GM12873 (cell line): Measurements from ENCODE around the gene CMAS.

Experiments
- TF ChIP-seq, protein P1 (sequence below): IDR thresholded peaks from 2 replicates; pipeline ENCODE4 v1.5.1; 2012; ENCODE audit warnings: low read depth, mild to moderate bottlenecking, moderate library complexity, low read length, control low read depth; ENCODE audit not compliant: insufficient read depth; ENCODE audit errors: missing control alignments

The CMAS gene

DNA sequence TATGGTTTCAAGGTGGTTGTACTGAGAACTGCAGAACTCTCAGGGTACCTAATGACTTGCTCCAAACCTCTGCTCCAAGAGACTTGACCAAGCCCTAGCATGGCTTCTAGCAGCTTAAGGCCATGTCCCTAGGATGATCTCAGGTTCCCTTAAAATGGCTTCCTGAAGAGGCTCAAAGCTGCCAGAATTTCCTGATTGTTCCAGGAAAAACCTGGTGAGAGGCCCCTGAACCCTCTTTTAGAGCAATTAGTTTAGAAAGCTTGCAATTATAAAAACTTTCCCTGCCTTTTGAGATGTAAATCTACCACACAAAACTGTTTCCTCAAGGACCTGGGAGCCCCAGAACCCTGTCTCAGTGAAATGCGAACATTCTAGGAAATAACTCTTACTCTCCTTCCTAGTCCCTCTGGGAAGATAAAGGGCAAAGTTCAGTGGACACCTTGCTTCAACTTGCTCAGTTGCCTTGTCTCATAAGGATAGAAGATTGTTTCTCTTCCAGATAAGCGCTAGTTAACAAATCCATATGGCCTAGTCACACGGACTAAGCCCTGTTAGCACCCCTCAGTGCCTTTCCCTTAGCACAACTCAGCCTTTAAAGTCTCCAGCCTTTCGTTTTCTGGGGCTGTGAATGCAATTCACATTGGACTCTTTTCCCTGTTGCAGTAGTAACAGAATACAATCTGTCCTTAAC is 2.5 kb downstream of the CMAS start:
- TF ChIP-seq, protein P1, sequence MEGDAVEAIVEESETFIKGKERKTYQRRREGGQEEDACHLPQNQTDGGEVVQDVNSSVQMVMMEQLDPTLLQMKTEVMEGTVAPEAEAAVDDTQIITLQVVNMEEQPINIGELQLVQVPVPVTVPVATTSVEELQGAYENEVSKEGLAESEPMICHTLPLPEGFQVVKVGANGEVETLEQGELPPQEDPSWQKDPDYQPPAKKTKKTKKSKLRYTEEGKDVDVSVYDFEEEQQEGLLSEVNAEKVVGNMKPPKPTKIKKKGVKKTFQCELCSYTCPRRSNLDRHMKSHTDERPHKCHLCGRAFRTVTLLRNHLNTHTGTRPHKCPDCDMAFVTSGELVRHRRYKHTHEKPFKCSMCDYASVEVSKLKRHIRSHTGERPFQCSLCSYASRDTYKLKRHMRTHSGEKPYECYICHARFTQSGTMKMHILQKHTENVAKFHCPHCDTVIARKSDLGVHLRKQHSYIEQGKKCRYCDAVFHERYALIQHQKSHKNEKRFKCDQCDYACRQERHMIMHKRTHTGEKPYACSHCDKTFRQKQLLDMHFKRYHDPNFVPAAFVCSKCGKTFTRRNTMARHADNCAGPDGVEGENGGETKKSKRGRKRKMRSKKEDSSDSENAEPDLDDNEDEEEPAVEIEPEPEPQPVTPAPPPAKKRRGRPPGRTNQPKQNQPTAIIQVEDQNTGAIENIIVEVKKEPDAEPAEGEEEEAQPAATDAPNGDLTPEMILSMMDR, result no peak

DNA sequence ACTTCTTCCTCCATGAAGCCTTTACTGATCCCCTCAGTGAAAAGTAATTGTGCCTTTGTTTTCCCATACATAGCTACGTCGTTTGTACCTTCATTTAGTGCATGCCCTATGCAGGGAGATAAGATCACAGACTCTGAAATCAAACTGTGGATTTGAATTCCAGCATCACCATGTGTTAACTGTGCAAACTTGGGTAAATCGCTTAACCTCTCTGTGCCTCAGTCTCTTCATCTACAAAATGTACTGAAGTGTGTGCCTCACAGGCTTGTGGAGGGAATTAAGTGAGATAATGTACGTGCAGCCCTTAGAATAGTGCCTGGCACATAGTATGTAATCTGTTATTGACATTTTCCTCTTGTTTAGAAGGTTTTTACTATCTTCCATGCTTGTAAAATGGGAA is 4.1 kb downstream of the CMAS start:
- TF ChIP-seq, protein P1, result no peak

DNA sequence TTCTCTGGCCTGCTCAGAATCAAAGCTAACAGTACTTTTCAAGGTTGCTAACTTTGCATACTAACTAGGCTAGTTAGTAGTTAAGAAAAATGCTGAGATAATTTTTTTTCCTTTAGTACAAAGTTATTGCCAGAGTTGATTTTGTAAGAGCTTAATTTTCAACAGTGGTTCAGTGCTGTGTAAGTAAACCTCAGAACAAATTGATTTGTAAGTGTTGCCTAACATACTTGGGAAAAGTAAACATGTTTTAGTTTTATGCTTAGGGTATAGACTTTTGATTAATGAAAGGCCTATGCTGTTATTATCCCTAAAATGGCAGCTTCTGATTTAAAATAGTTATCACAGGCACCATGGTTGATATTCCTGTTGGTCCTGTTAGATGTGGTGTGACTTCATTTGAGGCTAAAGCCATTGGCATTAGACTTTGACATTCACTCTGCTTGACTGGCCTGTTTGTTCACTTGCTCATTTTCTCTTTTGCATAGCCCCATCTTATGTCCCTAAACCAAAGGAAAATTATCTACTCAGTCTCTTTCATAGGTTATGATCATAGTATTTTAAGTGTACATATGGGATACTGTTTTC is 5.2 kb downstream of the CMAS start:
- TF ChIP-seq, protein P1, result no peak

DNA sequence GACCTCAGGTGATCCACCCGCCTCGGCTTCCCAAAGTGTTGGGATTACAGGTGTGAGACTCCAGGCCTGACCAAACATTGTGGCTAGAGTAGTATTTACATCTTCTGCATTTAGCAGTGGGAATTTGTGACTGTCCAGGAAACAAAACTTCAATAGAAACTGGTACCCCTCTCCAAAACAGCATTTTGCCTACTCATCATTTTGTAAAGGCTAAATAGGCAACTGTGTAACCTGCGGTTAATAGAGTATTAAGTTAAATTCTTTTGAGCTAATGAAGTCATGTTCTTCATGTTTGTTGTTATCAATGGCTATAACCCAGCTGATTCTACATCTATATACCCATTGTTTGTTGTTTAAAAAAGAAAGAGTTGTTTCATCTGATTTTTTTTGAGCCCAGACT is 8.1 kb downstream of the CMAS start:
- TF ChIP-seq, protein P1, result no peak

DNA sequence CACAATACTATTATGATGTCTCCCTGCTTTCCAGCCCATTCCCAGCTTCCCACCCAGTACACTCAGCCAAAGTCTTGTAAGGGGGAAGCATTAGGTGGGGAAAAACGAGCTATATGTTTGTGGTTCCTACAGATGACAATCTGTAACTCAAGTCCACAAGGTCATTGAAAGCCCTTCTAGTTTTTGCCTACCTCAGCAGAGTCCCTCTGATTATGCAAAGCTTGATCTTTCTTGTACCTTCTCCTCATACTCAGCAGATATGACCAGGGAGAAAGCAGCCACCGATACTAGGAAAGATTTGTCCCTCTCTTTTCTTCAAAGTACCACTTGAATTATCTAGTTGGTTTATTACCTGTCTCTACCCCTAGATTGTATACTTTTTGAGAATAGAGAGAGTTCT is 10.6 kb downstream of the CMAS start:
- TF ChIP-seq, protein P1, result no peak

DNA sequence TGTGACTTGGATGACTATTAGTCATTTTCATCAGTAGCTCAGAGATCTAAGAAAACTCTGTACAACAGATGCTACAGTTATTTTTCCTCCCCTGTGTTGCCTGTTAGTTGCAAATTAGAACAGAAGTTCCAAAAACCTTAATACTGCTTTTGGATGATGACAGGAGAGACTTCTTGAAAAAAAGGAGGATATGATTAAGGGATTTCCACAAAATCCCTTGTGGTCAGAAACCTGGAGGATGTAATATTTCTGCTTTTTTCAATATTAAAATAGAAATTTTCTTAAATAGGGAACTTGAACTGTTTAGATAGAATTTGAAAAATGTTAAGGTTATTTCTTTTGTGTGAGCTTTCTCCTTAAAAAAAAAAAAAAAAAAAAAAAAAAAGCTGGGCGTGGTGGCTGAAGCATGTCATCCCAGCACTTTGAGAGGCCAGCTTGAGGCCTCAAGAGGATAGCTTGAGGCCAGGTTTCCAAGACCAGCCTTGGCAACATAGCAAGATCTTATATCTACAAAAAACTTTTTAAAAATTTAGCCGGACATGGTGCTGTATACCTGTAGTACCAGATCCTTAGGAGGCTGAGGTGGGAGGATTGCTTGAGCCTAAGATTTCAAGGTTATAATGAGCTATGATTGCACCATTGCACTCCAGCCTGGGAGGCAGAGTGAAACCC is 14.1 kb downstream of the CMAS start:
- TF ChIP-seq, protein P1, result no peak

DNA sequence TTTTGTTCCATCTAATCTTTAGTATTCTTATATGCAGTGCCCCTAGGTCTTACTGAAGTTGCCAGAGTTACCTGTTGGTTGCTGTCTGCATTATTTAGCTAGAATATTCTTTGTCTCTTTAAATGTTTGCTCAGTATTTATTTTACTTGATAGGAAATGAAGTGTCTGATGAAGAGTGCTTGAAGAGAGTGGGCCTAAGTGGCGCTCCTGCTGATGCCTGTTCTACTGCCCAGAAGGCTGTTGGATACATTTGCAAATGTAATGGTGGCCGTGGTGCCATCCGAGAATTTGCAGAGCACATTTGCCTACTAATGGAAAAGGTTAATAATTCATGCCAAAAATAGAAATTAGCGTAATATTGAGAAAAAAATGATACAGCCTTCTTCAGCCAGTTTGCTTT is 18.9 kb downstream of the CMAS start:
- TF ChIP-seq, protein P1, result no peak
